Ovary (tissue), 9 donors: ENCODE results near the gene HDHD3. TPM values are rescaled to one million over a fixed set of nuclear protein-coding genes. Genes with fewer than 3 reads are reported as not detected.

Source experiments
- DNase-seq, 5 donors: peaks; one replicate each; pipeline ENCODE4 v3.0.0-alpha.2; 2019 to 2020
- H3K27ac ChIP-seq, 2 donors: fragments of 200-600 bp; one replicate each; pipeline versions ENCODE4 v1.5.1 to v1.8.0; 2019 to 2022
- H3K27me3 ChIP-seq: fragments of 200-600 bp; one replicate; pipeline ENCODE4 v1.8.0; 2022
- H3K36me3 ChIP-seq: fragments of 200-600 bp; sonication (generic); one replicate; pipeline ENCODE4 v1.5.1; 2019
- H3K4me1 ChIP-seq: one replicate; pipeline ENCODE4 v1.8.1; 2013; ENCODE audit warnings: mild to moderate bottlenecking, moderate library complexity; ENCODE audit not compliant: insufficient read depth
- H3K4me3 ChIP-seq: fragments of 200-600 bp; sonication (generic); one replicate; pipeline ENCODE4 v1.5.1; 2017
- H3K9me3 ChIP-seq, 2 donors: fragments of 200-600 bp in 1 of 2; sonication (generic) in 1 of 2; one replicate each; pipeline versions ENCODE4 v1.5.1 to v1.8.1; 2013 to 2019; ENCODE audit warnings: mild to moderate bottlenecking in 1 of 2, moderate library complexity in 1 of 2
- EP300 ChIP-seq: sonication (generic); formaldehyde crosslinking; IDR thresholded peaks from one replicate; pipeline ENCODE4 v1.6.1; 2017; ENCODE audit warnings: antibody characterized with exemption
- POLR2A ChIP-seq: fragments of 450-650 bp; IDR thresholded peaks from one replicate; pipeline ENCODE4 v1.6.1; 2017; ENCODE audit warnings: antibody characterized with exemption, mild to moderate bottlenecking, moderate library complexity
- WGBS, 3 donors: extraction: QIAGEN DNeasy Blood & Tissue Kit in 1 of 3; methylation state at CpG; one replicate each; pipeline versions ENCODE4 v1.1.5 to v1.1.7; 2013 to 2017; 5-methylcytosine and 5-hydroxymethylcytosine counted together
- intact Hi-C, 4 donors: fragments of 100-400 bp; cut with DNase I; formaldehyde crosslinking; loops; one replicate each; pipeline versions ENCODE4 v1.11.0 to v1.15.1; 2022 to 2023
- polyA plus RNA-seq, 2 donors: library from polyadenylated mRNA; stranded (reverse); fragments of 200-250 nt in 1 of 2; fragments of 350-450 nt in 1 of 2; fragmentation: Illumina TruSeq in 1 of 2; extraction: RNeasy Lipid Tissue Mini Kit (QIAGEN cat#74804) in 1 of 2; gene quantifications; one replicate each; pipeline ENCODE4 v1.2.3, GENCODE V29; 2013 to 2014
- total RNA-seq, 7 donors: library from RNA; depleted of rRNA in 2 of 7; stranded (reverse); fragments of >200 nt in 2 of 7; fragmentation: NEBNext Ultra II Directional in 3 of 7; extraction: Animal tissue kit (Norgen Biotek cat#: 25700) in 3 of 7; gene quantifications; one replicate each; pipeline versions ENCODE4 v1.1.0 to v1.2.4, GENCODE V29; 2016 to 2023
- TF ChIP-seq, protein P1 (sequence below), 3 donors: fragments of 450-650 bp in 2 of 3; fragments of 200-600 bp in 1 of 3; IDR thresholded peaks; one replicate each; pipeline versions ENCODE4 v1.5.1 to v1.8.0; 2016 to 2022; ENCODE audit warnings: antibody characterized with exemption in 3 of 3, mild to moderate bottlenecking in 1 of 3
- donor health status: DM: no; HTN: no; CAD: no; lungs with moderate emphysema.
- donor health status: DM: no; HTN: no; CAD: no.
- donor health status: Bipolar disorder and iron deficiency.
- donor health status: DM: yes; HTN: yes; CAD: no.
- donor health status: DM: no; HTN: no; CAD: no.
- donor health status: DM: yes; HTN: yes; CAD: no.

The HDHD3 gene
- total and polyA plus RNA-seq, 9 donors = 8.9 to 24.9 (median 21.1) TPM

DNA sequence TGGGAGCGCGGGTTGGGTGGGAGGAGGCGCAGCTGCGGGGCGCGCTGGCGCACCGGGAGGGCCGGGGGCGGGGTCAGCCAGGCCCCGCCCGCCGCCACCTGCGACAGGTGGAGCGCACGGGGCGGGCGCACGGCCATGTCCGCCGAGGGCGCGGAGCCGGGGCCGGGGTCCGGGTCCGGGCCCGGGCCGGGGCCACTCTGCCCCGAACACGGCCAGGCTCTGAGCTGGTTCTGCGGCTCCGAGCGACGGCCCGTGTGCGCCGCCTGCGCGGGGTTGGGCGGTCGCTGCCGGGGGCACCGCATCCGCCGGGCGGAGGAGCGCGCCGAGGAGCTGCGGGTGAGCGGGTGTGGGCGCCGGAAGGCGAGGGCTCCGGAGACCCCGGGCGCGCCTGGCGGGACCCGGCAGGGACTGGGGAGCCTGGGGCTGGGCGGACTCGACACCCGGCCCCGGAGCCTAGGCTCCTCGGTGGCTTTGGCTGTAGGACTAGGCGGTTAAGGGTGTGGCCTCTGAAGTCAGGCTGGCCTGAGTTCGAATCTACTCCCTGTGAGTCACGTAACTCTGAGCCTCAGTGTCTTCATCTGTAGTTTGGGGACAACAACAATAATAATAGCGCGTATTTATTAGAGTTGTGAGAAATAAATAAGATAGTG, 27.2 kb downstream of the HDHD3 start, which contains the start of gene BSPRY:
BSPRY (plus strand) TSS at position 97 of the 650 bp plus-strand sequence; CDS start at position 136, 39 bp downstream.
- Histone ChIP-seq H3K27me3 (no peaks in the 10 kb centered on the region), H3K4me3 (peak within 1 kb of the TSS; percentile 31), H3K27ac (no peak within 1 kb of the TSS), H3K36me3 (no peaks in the 10 kb centered on the region), H3K9me3 (no peaks in the 10 kb centered on the region), H3K4me1 (peaks cover 2% of the 10 kb centered on the region)
- WGBS, 3 donors = 1 to 2% (median 1%) methylated on average over 23 to 71 of the region's 71 CpGs
- DNase-seq = no peak
- intact Hi-C loops = no loop called here
- TF ChIP-seq, protein P1, sequence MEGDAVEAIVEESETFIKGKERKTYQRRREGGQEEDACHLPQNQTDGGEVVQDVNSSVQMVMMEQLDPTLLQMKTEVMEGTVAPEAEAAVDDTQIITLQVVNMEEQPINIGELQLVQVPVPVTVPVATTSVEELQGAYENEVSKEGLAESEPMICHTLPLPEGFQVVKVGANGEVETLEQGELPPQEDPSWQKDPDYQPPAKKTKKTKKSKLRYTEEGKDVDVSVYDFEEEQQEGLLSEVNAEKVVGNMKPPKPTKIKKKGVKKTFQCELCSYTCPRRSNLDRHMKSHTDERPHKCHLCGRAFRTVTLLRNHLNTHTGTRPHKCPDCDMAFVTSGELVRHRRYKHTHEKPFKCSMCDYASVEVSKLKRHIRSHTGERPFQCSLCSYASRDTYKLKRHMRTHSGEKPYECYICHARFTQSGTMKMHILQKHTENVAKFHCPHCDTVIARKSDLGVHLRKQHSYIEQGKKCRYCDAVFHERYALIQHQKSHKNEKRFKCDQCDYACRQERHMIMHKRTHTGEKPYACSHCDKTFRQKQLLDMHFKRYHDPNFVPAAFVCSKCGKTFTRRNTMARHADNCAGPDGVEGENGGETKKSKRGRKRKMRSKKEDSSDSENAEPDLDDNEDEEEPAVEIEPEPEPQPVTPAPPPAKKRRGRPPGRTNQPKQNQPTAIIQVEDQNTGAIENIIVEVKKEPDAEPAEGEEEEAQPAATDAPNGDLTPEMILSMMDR (IDR thresholded peaks at IDR 0.05) = no peak
- no peak for TF ChIP-seq EP300
- TF ChIP-seq POLR2A = no peak

DNA sequence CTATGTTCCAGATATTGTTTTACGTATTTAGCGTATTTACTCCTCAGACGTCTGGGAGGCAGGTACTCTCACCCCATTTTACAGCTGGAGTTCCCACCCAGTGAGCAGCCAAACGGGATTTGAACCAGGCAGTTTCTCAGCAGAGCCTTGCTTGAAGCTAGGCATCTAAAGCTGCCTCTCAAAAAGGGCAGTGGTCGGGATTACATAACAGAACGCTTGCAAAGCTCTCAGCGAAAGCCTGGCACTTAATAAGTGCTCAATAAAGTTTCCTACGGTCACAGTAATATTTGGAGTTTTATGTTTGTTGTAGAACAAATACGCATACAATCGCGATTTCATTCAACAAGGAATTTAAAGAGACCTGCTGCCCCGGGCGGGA, 27.7 kb downstream of the HDHD3 start:
- no peak overlapping the region for H3K27ac ChIP-seq
- intact Hi-C loops = no loop called here

DNA sequence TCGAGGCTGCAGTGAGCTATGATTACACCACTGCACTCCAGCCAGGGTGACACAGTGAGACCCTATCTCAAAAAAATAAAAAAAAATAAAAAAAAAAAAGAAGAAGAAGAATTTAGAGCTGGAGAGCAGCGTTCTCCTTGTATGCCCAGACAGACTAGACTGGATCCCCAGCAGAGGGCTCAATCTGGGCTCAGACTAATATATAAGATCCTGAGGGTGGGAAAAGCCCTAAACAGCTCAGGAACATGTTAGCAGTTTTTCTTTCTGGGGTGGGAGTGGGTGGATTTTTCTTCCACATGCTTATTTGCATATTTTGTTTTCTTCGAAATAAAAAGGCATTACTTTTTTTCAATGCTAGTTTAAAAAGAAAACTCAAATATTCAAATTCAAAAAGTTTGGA, 28.3 kb downstream of the HDHD3 start:
- no peak for DNase-seq
- Histone ChIP-seq H3K27me3 (no peaks in the 10 kb centered on the region), H3K4me3 (no peak overlapping the region), H3K9me3 (no peaks in the 10 kb centered on the region), H3K36me3 (no peaks in the 10 kb centered on the region), H3K4me1 (peaks cover 2% of the 10 kb centered on the region), H3K27ac (no peak overlapping the region)
- 68 to 82% (median 81%) methylated on average over 3 of the region's 3 CpGs for WGBS, 3 donors
- TF ChIP-seq EP300 = no peak
- no peak for TF ChIP-seq POLR2A
- TF ChIP-seq, protein P1 (IDR thresholded peaks at IDR 0.05) = no peak
- intact Hi-C loops = no loop called here

More for the DNA sequence above, 27.7 kb downstream of the HDHD3 start:
- Histone ChIP-seq H3K9me3 (no peaks in the 10 kb centered on the region), H3K27me3 (no peaks in the 10 kb centered on the region), H3K4me1 (peaks cover 2% of the 10 kb centered on the region), H3K36me3 (no peaks in the 10 kb centered on the region), H3K4me3 (no peak overlapping the region)
- no peak for DNase-seq
- TF ChIP-seq POLR2A (no peak), EP300 (no peak)
- TF ChIP-seq, protein P1 (IDR thresholded peaks at IDR 0.05) = no peak
- 11 to 24% (median 23%) methylated on average over 13 of the region's 13 CpGs for WGBS, 3 donors

DNA sequence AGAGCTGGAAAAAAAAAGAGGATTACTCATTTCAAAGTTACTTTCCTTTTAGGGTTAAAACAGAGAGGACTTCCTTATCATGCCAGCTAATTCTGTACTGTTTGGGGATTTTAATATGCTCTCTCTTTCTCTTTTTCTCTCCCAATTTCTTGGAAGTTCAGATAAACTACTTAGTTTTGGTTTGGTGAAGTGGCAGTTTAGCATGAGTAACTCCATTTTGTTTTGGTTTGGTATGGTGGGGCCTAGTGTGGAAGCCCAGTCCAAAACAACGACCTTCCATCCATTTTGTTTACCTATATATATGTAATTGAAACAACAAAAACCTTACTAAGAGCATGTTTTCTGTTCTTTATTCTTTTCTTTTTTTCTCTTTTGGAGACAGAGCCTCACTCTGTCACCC, 31.1 kb downstream of the HDHD3 start:
- WGBS, 3 donors = 16 to 61% (median 18%) methylated on average over 1 of the region's 1 CpG
- no peak overlapping the region for H3K27ac ChIP-seq
- H3K4me3 ChIP-seq = no peak overlapping the region
- peaks cover 2% of the 10 kb centered on the region for H3K4me1 ChIP-seq
- intact Hi-C loops = no loop called here
- TF ChIP-seq POLR2A = no peak
- H3K36me3 ChIP-seq = no peaks in the 10 kb centered on the region
- H3K27me3 ChIP-seq = no peaks in the 10 kb centered on the region
- no peaks in the 10 kb centered on the region for H3K9me3 ChIP-seq
- no peak for DNase-seq

DNA sequence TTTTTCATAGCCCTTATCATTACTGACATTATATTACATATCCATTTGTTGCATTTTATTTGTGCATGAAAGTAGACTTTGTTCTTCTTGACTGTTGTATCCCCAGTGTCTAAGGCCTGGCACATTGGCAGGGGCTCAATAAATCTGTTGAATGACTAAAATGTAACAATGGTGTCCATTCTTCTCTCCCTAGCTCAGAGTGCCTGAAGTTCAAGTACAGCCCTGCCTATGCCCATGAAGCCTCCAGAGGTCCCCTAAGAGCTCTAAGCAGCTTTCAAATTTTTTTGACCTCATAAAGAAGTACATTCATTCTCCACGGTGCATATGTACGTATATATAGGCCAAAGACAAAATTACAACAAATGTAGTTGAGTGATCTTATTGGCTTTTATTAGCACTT, 31.6 kb downstream of the HDHD3 start:
- no peak overlapping the region for H3K4me3 ChIP-seq
- no peaks in the 10 kb centered on the region for H3K36me3 ChIP-seq
- H3K27ac ChIP-seq = no peak overlapping the region
- no peak for DNase-seq
- intact Hi-C loops = no loop called here
- no peak for TF ChIP-seq POLR2A
- TF ChIP-seq, protein P1 (IDR thresholded peaks at IDR 0.05) = no peak
- TF ChIP-seq EP300 = no peak
- 51 to 56% (median 53%) methylated on average over 2 of the region's 2 CpGs for WGBS, 3 donors
- no peaks in the 10 kb centered on the region for H3K27me3 ChIP-seq
- peaks cover 2% of the 10 kb centered on the region for H3K4me1 ChIP-seq
- H3K9me3 ChIP-seq = no peaks in the 10 kb centered on the region
